Epidermal melanocyte (primary cell): ENCODE measurements around the gene FAM76B.
A peak's percentile ranks its signal among the peaks of the same experiment; 100 is the strongest.
"Not testable (repeated sequence)": the region's sequence is repeated elsewhere in the genome, so short reads cannot be mapped to it uniquely, and the experiment has no call there.

Source experiments
- DNase-seq: peaks from one replicate; pipeline ENCODE4 v3.0.0; 2011; ENCODE audit warnings: low spot score; ENCODE audit not compliant: insufficient read length

FAM76B gene

GRCh38 chr11:95789506-95790122 is at the start of gene FAM76B:
TSS of gene FAM76B (minus strand) at chr11:95789782. CDS start at chr11:95789478, 304 bp downstream.
- peak; percentile 68 for DNase-seq

DNA sequence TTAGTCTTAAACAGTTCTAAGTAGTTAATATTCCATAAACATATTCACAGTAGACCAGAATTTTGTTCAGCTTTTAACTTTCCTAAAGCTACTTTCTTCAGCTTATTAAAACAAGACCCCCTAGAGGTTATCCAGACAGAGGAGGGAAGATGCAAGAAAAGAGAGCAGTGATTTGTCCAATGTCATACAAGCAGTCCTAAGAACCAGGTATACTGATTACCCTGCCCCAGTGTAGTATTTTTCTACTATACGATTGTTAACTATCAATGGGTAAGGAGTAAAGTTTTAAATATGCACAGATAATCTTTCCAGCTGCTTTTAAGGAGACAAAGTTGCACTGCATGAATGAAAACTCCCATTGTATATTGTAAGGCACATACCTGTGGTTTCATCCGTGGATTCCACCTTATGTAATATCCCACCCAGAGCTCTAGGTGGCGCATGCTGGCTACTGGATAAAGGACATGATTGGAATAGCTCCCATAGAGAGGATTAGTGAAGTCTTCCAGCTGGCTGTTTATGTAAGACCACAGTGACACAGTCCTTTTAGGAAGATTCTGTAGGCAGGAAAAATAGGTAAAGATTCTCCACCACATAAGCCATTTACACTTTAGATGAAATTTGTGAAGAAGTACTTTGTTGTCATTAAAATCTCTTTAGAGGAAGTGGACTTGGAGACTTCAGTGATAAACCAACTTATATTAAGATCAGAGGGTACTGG is 46.3 kb upstream of the FAM76B start:
- peak; percentile 62 for DNase-seq

DNA sequence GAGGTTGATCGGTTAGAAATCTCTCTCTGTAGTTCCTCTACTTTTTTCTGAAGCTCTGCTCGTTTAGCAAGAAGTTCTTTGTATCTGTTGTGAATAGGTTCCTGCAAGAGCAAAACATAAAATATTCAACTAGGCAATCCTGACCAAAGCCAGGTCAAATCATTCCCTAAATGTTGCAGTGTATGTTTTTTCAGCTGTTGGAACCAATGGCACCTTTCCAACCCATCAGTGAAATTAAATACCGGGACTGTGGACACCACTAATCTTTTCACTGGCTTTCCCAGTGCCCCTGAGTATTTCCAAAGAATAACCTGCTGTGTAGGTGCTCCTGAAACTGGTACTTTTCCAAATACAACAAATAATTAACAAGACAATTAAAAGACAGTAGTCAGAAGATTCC is 45.8 kb upstream of the FAM76B start:
- DNase-seq = no peak

- no peak for DNase-seq
Observed at GRCh38 chr11:95833378-95833777, 43.8 kb upstream of the FAM76B start.

DNA sequence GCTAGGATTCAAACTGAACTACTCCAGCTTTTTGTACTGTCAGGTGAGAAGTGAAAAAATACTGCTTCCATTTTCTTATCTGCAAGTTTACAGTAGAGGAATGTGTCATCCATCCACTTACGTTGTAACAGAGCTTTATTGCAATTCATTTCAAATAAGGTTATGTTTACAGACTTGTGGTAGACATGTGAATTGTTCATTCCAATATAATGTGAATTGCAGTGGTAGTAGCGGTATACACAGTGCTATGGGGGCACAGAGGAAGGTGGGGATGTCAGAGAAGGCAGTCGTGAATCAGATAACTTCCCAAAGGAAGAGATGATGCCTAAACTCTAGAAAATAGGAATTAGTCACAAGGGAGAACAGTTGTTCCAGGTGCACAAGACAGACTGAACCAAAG is 43.2 kb upstream of the FAM76B start:
- no peak for DNase-seq

DNA sequence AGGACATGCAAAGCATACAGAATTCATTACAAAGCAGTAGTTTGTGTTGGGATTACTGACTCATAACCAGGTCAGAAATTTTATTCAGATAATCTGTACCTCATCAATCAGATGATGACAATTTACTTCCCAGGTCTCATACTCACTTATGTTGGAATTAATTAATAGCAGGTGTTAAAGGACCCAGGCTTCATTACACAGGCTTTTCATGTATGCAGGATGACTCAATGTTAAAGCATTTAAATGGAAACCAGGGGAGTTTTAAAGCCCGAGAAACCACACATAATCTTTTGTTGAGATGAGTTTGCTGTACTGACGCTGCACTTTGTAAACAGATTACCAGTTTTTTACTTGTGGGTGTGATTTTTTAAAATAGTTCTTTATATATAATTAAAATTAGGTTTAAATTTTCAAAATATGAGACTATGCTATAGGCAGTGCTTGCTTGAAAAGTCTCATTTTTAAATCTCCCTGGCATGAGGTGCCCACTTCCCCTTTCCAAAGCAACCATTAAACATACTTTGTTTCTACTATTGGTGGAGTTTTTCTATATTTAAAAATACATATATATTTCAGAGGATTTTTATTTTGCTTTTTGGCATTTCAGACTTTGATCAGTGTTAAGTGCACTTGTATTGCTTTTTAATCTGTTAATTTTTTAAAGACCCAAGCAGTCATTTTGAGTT is 41.8 kb upstream of the FAM76B start:
- no peak for DNase-seq

GRCh38 chr11:95829580-95830259 is 40.1 kb upstream of the FAM76B start:
- no peak for DNase-seq

DNA sequence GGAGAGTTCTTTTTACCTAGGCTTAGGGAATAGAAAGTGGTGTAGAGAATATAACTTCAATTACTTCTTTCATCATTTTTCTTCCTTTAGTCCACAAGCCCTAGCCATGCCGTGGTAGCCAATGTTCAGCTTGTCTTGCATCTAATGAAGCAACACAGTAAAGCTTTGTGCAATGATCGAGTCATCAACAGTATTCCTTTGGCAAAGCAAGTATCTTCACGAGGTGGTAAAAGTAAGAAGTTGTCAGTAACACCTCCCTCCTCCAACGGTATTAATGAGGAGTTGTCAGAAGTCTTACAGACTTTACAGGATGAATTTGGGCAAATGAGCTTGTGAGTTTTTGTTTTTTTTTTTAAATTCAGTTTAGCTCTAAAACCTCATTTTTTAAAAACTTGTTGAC is 38.1 kb upstream of the FAM76B start:
- no peak for DNase-seq

GRCh38 chr11:95821640-95822039 is 32.1 kb upstream of the FAM76B start:
- DNase-seq = no peak

DNA sequence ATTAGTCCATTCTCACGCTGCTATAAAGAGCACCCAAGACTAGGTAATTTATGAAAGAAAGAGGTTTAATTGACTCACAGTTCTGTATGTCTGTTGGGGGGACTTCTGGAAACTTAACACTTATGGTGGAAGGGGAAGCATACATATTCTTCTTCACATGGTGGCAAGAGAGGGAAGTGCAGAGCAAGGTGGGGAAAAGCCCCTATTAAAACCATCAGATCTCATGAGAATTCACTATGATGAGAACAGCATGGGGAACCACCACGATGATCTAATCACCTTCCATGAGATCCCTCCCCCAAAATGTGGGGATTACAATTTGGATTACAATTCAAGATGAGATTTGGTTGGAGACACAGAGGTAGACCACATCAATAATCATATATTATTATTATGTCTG is 26.5 kb upstream of the FAM76B start:
- no peak for DNase-seq

DNA sequence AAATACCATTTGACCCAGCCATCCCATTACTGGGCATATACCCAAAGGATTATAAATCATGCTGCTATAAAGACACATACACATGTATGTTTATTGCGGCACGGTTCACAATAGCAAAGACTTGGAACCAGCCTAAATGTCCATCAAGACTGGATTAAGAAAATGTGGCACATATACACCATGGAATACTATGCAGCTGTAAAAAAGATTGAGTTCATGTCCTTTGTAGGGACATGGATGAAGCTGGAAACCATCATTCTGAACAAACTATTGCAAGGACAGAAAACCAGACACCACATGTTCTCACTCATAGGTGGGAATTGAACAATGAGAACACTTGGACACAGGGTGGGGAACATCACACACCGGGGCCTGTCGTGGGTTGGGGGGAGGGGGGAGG is 21.5 kb upstream of the FAM76B start:
- not testable (repeated sequence) for DNase-seq

DNA sequence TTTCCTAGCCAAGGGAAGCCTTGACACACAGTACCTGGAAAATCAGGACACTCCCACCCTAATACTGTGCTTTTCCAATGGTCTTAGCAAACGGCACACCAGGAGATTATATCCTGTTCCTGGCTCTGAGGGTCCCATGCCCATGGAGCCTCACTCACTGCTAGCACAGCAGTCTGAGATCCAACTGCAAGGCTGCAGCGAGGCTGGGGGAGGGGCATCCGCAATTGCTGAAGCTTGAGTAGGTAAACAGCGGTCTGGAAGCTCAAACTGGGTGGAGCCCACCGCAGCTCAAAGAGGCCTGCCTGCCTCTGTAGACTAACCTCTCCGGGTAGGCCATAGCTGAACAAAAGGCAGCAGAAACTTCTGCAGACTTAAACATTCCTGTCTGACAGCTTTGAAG is 16.9 kb upstream of the FAM76B start:
- DNase-seq = not testable (repeated sequence)

GRCh38 chr11:95805869-95806268 is 16.3 kb upstream of the FAM76B start:
- DNase-seq = no peak

- DNase-seq = no peak
Observed at GRCh38 chr11:95803973-95804372, 14.4 kb upstream of the FAM76B start.

DNA sequence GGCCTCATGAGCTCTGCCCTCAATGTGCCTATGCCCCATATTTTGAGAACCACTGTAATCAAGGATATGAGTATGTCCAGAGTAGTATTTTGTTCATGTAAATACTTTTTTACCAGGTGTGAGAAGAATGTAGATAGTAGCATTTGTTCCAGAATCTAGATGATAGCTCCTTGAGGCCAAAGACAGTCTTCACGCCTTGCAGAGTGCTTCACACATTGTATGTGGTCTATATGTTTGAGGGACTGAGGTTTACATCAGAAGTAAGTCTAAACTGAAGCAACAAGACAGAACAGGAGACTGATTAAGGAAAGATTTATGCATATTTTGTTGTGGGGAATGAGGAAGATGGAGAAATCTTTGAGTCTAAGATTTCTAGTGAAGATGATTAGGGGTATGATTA is 13.2 kb upstream of the FAM76B start:
- no peak for DNase-seq

- no peak for DNase-seq
Observed at GRCh38 chr11:95800438-95800837, 10.9 kb upstream of the FAM76B start.

- no peak for DNase-seq
Observed at GRCh38 chr11:95799546-95799945, 10.0 kb upstream of the FAM76B start.

DNA sequence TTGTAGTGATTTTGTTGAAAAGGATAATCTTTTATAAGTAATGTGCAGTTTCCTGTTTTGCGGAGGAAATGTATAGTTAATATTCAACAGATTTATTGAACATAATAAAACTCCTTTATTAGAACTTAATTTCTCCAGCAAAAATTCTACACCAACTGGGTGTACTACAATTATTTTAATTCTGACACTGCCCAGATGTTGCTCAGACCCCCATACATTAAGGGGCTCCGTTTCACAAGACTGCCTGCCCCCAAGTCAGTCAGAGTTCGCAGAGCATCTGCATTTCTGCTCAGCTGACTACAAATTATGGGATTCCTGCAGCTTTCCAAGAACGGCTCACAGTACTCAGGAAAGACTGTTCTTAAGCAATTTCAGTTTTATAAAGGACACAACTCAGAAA is 6.9 kb upstream of the FAM76B start:
- DNase-seq = no peak

DNA sequence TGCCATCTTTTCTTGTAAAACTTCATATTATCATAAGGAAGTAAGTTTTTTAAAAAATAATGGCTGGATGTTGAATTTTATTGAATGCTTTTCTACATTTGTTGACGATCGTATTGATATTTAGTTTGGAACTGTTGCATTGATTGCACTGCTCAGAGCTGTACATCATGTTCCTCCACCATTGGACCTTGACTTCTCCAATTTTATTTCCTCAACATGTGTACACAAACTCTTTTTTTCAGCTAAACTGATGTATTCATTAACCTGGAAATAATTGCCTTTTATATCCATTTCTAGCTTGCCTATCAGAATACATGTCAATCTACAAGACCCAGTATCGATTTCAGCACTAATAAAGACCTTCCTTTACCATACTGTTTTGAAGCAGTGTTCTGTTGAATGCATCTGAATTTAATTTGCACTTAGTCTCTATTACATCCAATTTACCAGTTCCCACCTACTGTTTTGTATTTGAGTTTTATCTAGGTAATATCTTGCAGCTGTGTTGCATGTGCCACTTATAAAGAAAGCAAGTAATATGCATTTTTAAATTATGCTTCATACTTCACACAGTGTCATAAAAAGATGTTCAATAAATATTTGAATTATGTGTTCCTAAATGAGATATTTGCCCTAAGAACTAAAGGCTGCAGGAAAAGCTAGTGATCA is 6.2 kb upstream of the FAM76B start:
- DNase-seq = no peak

DNA sequence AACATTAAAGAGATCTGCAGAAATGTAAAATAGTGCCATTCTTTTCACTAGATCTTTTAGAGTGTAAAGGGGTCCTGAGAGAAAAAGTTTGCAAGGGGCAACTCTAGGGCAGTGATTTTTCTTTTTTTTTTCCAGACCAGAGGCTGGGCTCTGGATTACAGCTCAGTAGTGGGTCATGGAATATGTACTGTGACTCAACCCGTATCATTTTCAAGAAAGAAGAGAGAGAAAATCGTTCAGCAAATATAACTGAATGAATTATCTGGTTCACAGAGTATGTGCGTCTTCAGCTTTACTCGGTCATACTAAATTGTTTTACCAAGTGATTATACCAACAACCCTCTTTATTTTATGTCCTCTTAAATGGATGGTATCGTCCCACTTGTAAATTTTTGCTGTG is 4.5 kb upstream of the FAM76B start:
- no peak for DNase-seq

- no peak for DNase-seq
Observed at GRCh38 chr11:95793116-95793515, 3.5 kb upstream of the FAM76B start.

DNA sequence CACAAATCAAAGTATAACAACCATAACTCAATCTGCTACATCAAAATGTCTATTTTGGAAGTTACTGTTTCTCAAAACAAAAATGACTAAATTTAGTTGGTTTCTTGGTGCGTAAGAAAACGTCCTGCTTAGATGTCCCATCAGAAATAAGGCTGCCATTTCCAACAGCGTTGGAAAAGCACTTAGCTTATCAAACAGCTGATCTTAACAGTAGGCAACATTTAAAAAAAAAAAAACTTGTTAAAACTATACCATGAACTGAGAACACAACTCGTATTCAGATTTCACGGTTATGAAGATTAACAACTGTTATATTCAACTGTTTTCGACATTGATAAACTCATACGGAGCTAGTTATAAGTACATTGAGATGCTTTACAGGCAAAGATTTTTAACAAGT is 3.1 kb upstream of the FAM76B start:
- DNase-seq = no peak
